ENCODE results near the gene MAP4K4. TPM values are rescaled to one million over a fixed set of nuclear protein-coding genes. Genes with fewer than 3 reads are reported as not detected.

Gene MAP4K4
- total RNA-seq, 2 experiments from 2014 or later, result 92.8 to 94.0 TPM

DNA sequence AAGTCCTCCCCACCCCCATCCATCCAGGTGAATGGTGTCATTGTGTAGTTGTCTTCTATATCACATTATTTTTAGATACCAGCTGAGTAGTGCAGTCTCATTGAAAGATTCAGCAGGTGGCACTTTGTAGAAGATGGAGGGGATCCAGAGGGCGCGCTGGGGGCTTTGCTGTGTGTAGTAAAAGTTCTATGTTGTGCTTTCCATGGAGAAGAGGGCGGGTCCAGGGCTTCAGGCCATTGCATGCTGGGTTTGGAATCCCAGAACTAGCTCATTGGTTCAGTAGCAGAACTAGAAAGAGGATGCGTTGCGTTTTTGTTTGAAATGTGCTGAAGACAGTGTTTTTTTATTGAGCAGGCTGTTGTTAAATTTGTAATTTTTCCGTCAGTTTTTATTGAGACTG lies 120.0 kb downstream of the MAP4K4 start:
- Histone ChIP-seq H3K4me3 (ENCODE audit: low read length) (no peak overlapping the region), H3K36me3 (ENCODE audit: insufficient read depth, low read length) (no peaks in the 10 kb centered on the region), H3K4me1 (ENCODE audit: insufficient read depth, low read length) (peaks cover 24% of the 10 kb centered on the region), H3K27ac (ENCODE audit: low read depth in 1 of 2, low read length in 2 of 2) (no peak overlapping the region), H3K9me3 (ENCODE audit: control insufficient read depth in 1 of 2, insufficient read depth in 1 of 2, low read length in 2 of 2) (no peaks in the 10 kb centered on the region), H3K27me3 (ENCODE audit: control insufficient read depth in 1 of 2, insufficient read depth in 2 of 2, low read length in 2 of 2) (no peaks in the 10 kb centered on the region)
- no peak overlapping the region for H3K4me3 Mint-ChIP-seq
- intact Hi-C loops (cut with DNase I, micrococcal nuclease), result loop anchor here in 1 of 2 experiments (5.0 kb wide), 1 partner anchor 40 kb away; no protein-coding TSS in a partner anchor
- H3K36me3 Mint-ChIP-seq (ENCODE audit: low read depth), result peaks cover 9% of the 10 kb centered on the region
- ATAC-seq (ENCODE audit: poor library complexity) (no peak), DNase-seq (no peak)
- no peak for TF ChIP-seq CTCF (IDR thresholded peaks at IDR 0.05)
- peaks cover 85% of the 10 kb centered on the region for H3K4me1 Mint-ChIP-seq (ENCODE audit: low read depth)
- H3K27ac Mint-ChIP-seq, result peak overlapping the region; percentile 55
- ChIA-PET POLR2A (interaction anchor here (1.2 kb wide), 1 partner anchor 53 kb away, joined by 5 read pairs; no protein-coding TSS in a partner anchor), CTCF (no interaction called here)
- no peaks in the 10 kb centered on the region for H3K27me3 Mint-ChIP-seq
- H3K9me3 Mint-ChIP-seq, result no peaks in the 10 kb centered on the region

DNA sequence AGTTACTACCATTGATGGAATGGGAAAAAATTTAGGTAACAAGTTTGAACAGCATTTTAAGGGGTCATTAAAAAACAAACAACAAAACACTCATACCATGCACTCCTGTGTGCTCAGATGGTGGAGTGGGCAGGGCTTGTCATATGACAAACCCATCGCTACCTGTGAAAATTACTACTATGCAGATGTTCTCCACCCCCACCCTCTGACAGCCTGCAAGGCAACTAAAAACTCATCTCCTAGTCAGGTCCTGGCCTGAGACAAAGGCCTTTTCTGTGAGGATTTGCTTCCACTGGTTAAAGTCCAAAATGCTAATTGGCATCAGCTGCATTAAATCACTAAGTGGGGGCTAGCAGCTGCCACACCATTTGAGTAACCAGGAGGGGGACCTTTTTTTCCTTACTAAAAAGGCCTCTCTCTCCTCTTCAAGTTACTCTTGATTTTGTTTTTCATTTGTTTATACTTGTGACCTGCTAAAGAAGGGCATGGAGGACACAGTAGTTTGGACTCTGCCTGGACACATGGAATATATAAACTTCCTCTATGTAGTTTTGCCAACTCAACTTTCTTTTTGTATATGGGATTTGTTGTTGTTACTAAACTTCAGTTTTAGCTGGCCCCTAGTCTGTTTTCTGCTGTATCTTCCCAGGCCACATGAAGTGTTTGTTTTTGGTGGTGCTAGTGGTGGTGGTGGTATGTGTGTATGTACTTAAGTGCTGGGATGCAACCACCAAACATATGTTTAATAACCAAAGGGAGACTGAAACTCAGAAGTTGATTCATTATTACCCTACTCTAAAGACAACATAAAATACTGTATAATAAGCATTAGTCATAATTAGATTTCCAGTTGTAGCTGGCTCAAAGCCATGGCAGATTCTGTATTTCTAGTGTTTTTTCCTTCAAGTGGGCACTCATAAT lies 121.3 kb downstream of the MAP4K4 start:
- Mint-ChIP-seq H3K27me3 (no peaks in the 10 kb centered on the region), H3K27ac (peak overlapping the region; percentile 55), H3K4me3 (no peak overlapping the region), H3K9me3 (no peaks in the 10 kb centered on the region), H3K36me3 (ENCODE audit: low read depth) (peaks cover 8% of the 10 kb centered on the region), H3K4me1 (ENCODE audit: low read depth) (peaks cover 89% of the 10 kb centered on the region)
- no peak for TF ChIP-seq CTCF (IDR thresholded peaks at IDR 0.05)
- no peak overlapping the region for H3K4me3 ChIP-seq (ENCODE audit: low read length)
- H3K36me3 ChIP-seq (ENCODE audit: insufficient read depth, low read length), result no peaks in the 10 kb centered on the region
- CTCF ChIA-PET, result no interaction called here
- H3K27ac ChIP-seq (ENCODE audit: low read depth in 1 of 2, low read length in 2 of 2), result no peak overlapping the region
- H3K9me3 ChIP-seq (ENCODE audit: control insufficient read depth in 1 of 2, insufficient read depth in 1 of 2, low read length in 2 of 2), result no peaks in the 10 kb centered on the region
- POLR2A ChIA-PET, result no interaction called here
- intact Hi-C loops (cut with DNase I, micrococcal nuclease), result loop anchor here in 1 of 2 experiments (5.0 kb wide), 1 partner anchor 41 kb away; no protein-coding TSS in a partner anchor
- ATAC-seq (ENCODE audit: poor library complexity) (no peak), DNase-seq (no peak)
- H3K4me1 ChIP-seq (ENCODE audit: insufficient read depth, low read length), result peaks cover 36% of the 10 kb centered on the region
- no peaks in the 10 kb centered on the region for H3K27me3 ChIP-seq (ENCODE audit: control insufficient read depth in 1 of 2, insufficient read depth in 2 of 2, low read length in 2 of 2)

- peaks cover 77% of the 10 kb centered on the region for H3K4me1 Mint-ChIP-seq (ENCODE audit: low read depth)
- intact Hi-C loops (cut with DNase I, micrococcal nuclease), result loop anchor here in 1 of 2 experiments (10.0 kb wide), 1 partner anchor 56 kb away; no protein-coding TSS in a partner anchor
- peak overlapping the region; percentile 55 for H3K27ac Mint-ChIP-seq
- peaks cover 9% of the 10 kb centered on the region for H3K36me3 Mint-ChIP-seq (ENCODE audit: low read depth)
- POLR2A ChIA-PET, result no interaction called here
- H3K4me3 ChIP-seq (ENCODE audit: low read length), result no peak overlapping the region
- H3K36me3 ChIP-seq (ENCODE audit: insufficient read depth, low read length), result peaks cover 6% of the 10 kb centered on the region
- H3K27ac ChIP-seq (ENCODE audit: low read depth in 1 of 2, low read length in 2 of 2), result no peak overlapping the region
- CTCF ChIA-PET, result interaction anchor here (1.0 kb wide), 1 partner anchor 167 kb away, joined by 4 read pairs; no protein-coding TSS in a partner anchor
- ATAC-seq (ENCODE audit: poor library complexity), result no peak
- no peaks in the 10 kb centered on the region for H3K9me3 Mint-ChIP-seq
- TF ChIP-seq CTCF (IDR thresholded peaks at IDR 0.05), result no peak
- H3K9me3 ChIP-seq (ENCODE audit: control insufficient read depth in 1 of 2, insufficient read depth in 1 of 2, low read length in 2 of 2), result no peaks in the 10 kb centered on the region
- DNase-seq, result no peak
- H3K27me3 ChIP-seq (ENCODE audit: control insufficient read depth in 1 of 2, insufficient read depth in 2 of 2, low read length in 2 of 2), result no peaks in the 10 kb centered on the region
- no peak overlapping the region for H3K4me3 Mint-ChIP-seq
- H3K4me1 ChIP-seq (ENCODE audit: insufficient read depth, low read length), result peaks cover 35% of the 10 kb centered on the region
- no peaks in the 10 kb centered on the region for H3K27me3 Mint-ChIP-seq
These were observed 123.0 kb downstream of the MAP4K4 start for GRCh38 chr2:101820519-101820918.

Data from CD4-positive, alpha-beta T cell (primary cell).